ENCODE data around the gene CDC42EP4.

DNA sequence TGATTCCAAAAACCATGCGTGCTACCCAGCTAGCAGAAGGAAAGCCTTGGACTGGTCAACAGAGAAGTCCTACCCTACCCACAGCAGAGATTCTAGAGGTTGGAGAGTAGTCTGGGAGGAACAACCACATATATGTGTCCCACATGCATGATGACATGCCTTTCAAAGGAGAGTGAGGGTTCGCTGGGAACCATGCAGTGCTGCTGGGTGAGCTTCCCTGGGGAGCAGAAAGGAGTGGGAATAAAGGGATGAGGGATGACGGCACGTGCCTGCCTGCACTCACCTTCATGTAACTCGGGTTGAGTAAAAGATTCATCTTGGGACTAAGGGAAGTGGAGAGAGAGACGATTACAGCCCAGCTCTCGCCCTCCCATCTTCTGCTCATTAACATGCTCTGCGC lies 59.9 kb downstream of the CDC42EP4 start:
- TF ChIP-seq RFX5 (IDR thresholded peaks at IDR 0.05; ENCODE audit: low read depth, low read length), result no peak
- no peak for TF ChIP-seq EZH2 (IDR thresholded peaks at IDR 0.05; ENCODE audit: borderline replicate concordance, low read depth, low read length)
- TF ChIP-seq PRDM10 (IDR thresholded peaks at IDR 0.05; ENCODE audit: partially characterized antibody), result no peak
- TF ChIP-seq POLR2AphosphoS5 (IDR thresholded peaks at IDR 0.05; ENCODE audit: control insufficient read depth, insufficient read depth, low read depth, low read length), result no peak
- no peak for TF ChIP-seq CTCF (IDR thresholded peaks at IDR 0.05 in 2 of 3, conservative IDR thresholded peaks at IDR 0.05 in 1 of 3; ENCODE audit: insufficient read depth in 2 of 3, low read depth in 1 of 3, low read length in 3 of 3)
- no peak for TF ChIP-seq MLLT1 (IDR thresholded peaks at IDR 0.05)
- no peak for TF ChIP-seq RBM22 (IDR thresholded peaks at IDR 0.05; ENCODE audit: low read depth, low read length, poor library complexity, severe bottlenecking)
- TF ChIP-seq NCOA2 (IDR thresholded peaks at IDR 0.05; ENCODE audit: partially characterized antibody in 2 of 2), result no peak
- TF ChIP-seq SMAD3 (CRISPR knock-in tag; conservative IDR thresholded peaks at IDR 0.05), result no peak
- no peak for TF ChIP-seq E4F1 (CRISPR knock-in tag; IDR thresholded peaks at IDR 0.05; ENCODE audit: borderline replicate concordance)
- no peak for TF ChIP-seq NFXL1 (CRISPR knock-in tag; IDR thresholded peaks at IDR 0.05)
